Left ventricle myocardium inferior (tissue), 1 donor: ENCODE results near the gene PTGIS. TPM values are rescaled to one million over a fixed set of nuclear protein-coding genes. Genes with fewer than 3 reads are reported as not detected.

Experiments
- DNase-seq: peaks from one replicate; pipeline ENCODE4 v3.0.0-alpha.2; 2020
- H3K27ac ChIP-seq: fragments of 200-600 bp; replicated peaks from 2 replicates; pipeline ENCODE4 v1.8.0; 2021
- H3K27me3 ChIP-seq: fragments of 200-600 bp; 2 replicates; pipeline ENCODE4 v1.8.0; 2021; ENCODE audit warnings: low read depth
- H3K36me3 ChIP-seq: fragments of 200-600 bp; 2 replicates; pipeline ENCODE4 v1.8.0; 2021
- H3K4me1 ChIP-seq: fragments of 200-600 bp; 2 replicates; pipeline ENCODE4 v1.8.0; 2021
- H3K4me3 ChIP-seq: fragments of 200-600 bp; 2 replicates; pipeline ENCODE4 v1.8.0; 2021; ENCODE audit warnings: mild to moderate bottlenecking, moderate library complexity
- H3K9me3 ChIP-seq: fragments of 200-600 bp; replicated peaks from 2 replicates; pipeline ENCODE4 v1.8.0; 2021
- CTCF ChIP-seq: fragments of 200-600 bp; IDR thresholded peaks from 2 replicates; pipeline ENCODE4 v1.8.0; 2021; ENCODE audit warnings: antibody characterized with exemption, mild to moderate bottlenecking, borderline replicate concordance
- intact Hi-C: fragments of 100-400 bp; cut with micrococcal nuclease; formaldehyde crosslinking; loops from one replicate; pipeline ENCODE4 v1.11.0; 2022
- total RNA-seq: library from RNA; stranded (reverse); fragmentation: NEBNext Ultra II Directional; extraction: Animal tissue kit (Norgen Biotek cat#: 25700); gene quantifications from one replicate; pipeline ENCODE4 v1.2.1, GENCODE V29; 2021
- donor health status: DM: no; HTN: yes; CAD: no; lungs with severe emphysema.

PTGIS gene
- total RNA-seq, 1 donor from 2014 or later: 26.3 TPM

GRCh38 chr20:49532285-49532946 lies 35.5 kb downstream of the PTGIS start:
- Histone ChIP-seq H3K4me3 (no peak overlapping the region), H3K27me3 (peaks cover 12% of the 10 kb centered on the region), H3K27ac (no peak overlapping the region), H3K9me3 (no peaks in the 10 kb centered on the region), H3K36me3 (peaks cover 3% of the 10 kb centered on the region), H3K4me1 (no peaks in the 10 kb centered on the region)
- intact Hi-C loops: loop anchor here (10.0 kb wide), 1 partner anchor 198 kb away; no protein-coding TSS in a partner anchor
- no peak for DNase-seq
- no peak for TF ChIP-seq CTCF

GRCh38 chr20:49529470-49529869 lies 38.5 kb downstream of the PTGIS start:
- DNase-seq: no peak
- no peak for TF ChIP-seq CTCF
- H3K27ac ChIP-seq: no peak overlapping the region
- intact Hi-C loops: no loop called here
- H3K4me3 ChIP-seq: no peak overlapping the region
- H3K36me3 ChIP-seq: no peaks in the 10 kb centered on the region
- H3K4me1 ChIP-seq: no peaks in the 10 kb centered on the region
- H3K9me3 ChIP-seq: no peaks in the 10 kb centered on the region
- no peaks in the 10 kb centered on the region for H3K27me3 ChIP-seq

- Histone ChIP-seq H3K36me3 (no peaks in the 10 kb centered on the region), H3K9me3 (no peaks in the 10 kb centered on the region), H3K4me1 (no peaks in the 10 kb centered on the region), H3K27ac (no peak overlapping the region), H3K27me3 (no peaks in the 10 kb centered on the region), H3K4me3 (no peak overlapping the region)
- intact Hi-C loops: no loop called here
- TF ChIP-seq CTCF: no peak
- DNase-seq: no peak
These were observed 41.4 kb downstream of the PTGIS start for GRCh38 chr20:49526568-49526967.

- no peak for TF ChIP-seq CTCF
- no peak for DNase-seq
- Histone ChIP-seq H3K9me3 (no peaks in the 10 kb centered on the region), H3K36me3 (no peaks in the 10 kb centered on the region), H3K27me3 (no peaks in the 10 kb centered on the region), H3K4me1 (no peaks in the 10 kb centered on the region), H3K27ac (no peak overlapping the region), H3K4me3 (no peak overlapping the region)
- intact Hi-C loops: no loop called here
These were observed 41.9 kb downstream of the PTGIS start for GRCh38 chr20:49526056-49526455.

GRCh38 chr20:49523767-49524360 lies 44.1 kb downstream of the PTGIS start:
- Histone ChIP-seq H3K4me3 (no peak overlapping the region), H3K27me3 (no peaks in the 10 kb centered on the region), H3K9me3 (no peaks in the 10 kb centered on the region), H3K4me1 (no peaks in the 10 kb centered on the region), H3K36me3 (no peaks in the 10 kb centered on the region), H3K27ac (no peak overlapping the region)
- TF ChIP-seq CTCF: no peak
- intact Hi-C loops: no loop called here
- no peak for DNase-seq
